ENCODE measurements around the gene ROBO4.

The ROBO4 gene

DNA sequence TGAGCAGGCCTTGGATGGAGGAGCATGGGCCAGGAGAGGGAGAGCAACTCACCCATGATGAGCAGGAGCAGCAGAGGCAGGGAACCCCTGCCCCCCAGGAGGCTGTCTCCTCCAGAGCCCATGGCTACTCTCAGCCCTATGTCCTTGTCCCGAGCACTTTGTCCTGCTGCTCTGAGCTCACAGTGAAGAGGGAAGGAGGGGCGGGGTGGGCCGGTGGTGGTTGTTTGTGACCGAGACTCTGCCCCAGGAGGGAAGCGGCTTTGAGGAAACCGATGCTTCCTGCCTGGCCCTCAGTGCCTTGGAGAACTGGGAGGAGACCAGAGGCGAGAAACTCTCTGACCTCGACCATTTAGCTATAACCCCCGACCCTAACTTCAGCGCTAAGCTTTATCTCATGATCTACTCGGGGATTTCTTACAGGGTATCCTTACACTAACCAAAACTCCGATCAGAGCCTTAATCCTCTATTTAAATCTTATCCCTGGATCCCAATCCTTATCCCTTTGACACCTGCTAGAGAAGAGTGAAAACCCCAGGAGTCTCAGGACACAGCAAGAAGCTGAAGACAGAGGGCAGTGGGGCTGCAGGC, at the start of gene ROBO4:
TSS of gene ROBO4 (minus strand) at position 192 of the 589 bp plus-strand sequence. CDS start at position 122, 70 bp downstream.
- no peak for DNase-seq (ENCODE audit: low spot score)

DNA sequence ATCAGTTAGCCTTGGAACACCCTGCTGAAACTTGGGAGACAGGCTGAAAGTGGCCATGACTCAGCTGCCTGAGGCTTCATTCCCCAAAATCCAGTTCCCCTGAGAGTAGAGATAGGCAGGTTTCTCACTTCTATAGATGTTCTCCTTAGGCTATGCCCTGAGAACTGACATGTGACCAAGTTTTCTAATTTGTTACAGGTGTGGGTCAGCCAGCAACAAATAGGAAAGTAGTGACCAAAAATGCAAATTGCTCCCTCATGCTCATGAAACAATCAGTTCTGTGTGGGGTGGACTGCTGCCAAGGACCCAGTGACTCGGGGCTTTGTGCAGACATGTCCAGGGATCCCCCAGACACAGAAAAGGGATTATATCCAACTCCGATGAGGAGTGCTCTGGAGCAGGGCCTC, 49.1 kb upstream of the ROBO4 start:
- DNase-seq (ENCODE audit: low spot score): no peak

DNA sequence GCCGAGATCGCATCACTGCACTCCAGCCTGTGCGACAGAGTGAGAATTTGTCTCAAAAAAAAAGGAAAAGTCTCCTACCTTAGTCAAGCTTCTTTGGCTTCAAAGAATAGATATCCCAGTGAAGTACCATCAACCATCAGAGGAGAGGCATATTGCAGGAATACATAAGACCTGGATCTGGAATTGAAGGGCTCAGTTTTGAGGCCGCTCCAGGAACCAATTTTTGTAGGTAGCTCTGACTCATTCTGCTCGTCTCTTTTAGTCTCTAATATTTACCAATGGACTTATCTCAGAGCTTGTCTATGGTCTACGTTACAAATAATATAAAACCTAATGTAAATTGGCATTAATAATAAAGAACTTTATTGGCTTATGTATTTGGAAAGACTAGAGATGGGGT, 48.2 kb upstream of the ROBO4 start:
- no peak for DNase-seq (ENCODE audit: low spot score)

DNA sequence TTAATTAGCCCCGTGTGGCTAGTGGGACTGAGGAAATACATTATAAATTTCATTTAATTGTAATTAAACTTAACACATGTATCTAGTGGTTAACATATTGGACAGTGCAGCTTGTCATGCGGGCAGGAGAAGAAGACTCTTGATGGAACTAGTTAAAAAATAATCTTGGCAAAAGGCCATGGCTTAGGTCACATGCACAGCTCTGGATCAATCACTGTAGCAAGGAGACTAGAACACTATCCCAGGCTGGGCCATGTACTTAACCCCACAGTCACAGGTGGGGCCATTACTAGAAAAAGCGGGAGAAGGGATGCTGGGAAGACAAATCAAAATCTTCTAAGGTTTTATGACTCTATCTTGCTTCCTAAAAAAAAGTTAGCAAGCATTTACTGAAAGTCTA, 46.9 kb upstream of the ROBO4 start:
- no peak for DNase-seq (ENCODE audit: low spot score)

DNA sequence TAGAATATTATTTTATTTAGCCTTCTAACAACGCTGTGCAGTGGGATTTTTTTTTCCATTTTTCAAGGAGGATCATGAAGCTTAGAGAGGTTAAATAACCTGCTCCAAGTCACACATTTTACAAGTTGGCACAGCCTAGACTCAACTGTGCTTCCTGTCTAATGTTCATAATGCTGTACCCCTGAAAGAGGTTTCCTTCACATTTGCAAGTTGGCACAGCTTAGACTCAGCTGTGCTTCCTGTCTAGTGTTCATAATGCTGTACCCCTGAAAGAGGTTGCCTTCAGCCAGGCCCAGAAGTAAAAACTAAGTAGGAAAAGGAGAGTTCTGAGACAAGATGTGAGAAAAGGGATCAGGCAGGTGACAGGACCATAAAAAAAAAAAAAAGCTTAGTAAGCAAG, 46.1 kb upstream of the ROBO4 start:
- DNase-seq (ENCODE audit: low spot score): no peak

DNA sequence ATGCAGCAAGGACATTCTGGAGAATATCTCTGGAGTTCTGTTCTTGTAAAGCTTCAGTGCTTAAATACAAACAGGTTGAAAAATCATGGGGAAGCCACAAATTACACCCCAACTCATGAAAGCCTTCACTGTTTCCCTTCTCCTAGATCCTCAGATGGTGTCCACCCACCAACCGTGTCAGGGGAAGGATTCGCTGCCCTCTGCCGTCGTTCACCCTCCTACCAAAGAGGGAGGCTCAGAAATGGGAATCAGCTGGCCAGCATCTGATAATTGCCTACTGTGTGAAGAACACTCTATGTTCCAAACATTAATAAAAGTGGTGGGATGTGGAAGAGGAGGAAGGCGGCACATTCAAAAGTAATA, 45.6 kb upstream of the ROBO4 start:
- no peak for DNase-seq (ENCODE audit: low spot score)

DNA sequence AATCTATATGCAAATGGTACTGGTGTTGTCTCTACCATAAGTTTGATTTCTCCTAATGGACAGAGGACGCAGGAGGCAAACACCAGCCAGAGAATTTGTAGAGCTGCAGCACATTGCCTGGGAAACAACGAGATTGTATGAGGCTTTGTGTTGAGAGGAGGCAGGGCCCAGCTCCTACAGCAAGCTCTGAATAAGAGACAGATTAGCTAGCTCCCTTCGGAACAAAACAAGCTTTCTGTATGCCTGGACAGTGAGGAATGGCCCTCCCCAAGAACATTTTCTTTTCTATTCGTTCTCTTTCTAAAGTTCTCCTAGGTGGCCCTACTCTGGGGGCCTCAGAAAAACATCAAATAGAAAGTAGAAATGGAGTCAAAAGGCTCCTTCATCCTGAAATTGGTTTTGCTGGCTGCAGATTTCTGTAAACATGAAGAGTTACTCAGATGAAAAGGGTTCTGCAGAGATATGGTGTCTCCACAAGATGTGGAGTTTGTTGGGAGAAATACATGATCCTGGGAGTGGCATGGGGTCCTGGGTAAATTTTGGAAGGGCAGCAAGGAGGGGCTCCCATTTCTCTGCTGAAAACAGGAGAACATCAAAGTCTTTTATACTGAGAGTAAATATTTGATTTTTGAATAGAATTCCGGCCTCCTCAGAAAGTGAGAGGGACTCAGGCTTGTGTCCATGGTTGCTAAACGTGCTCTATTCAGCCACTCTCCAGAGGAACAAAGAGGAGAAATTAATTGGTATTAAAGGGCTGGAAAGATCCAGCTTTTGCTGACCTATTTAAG, 45.0 kb upstream of the ROBO4 start:
- DNase-seq (ENCODE audit: low spot score): no peak

DNA sequence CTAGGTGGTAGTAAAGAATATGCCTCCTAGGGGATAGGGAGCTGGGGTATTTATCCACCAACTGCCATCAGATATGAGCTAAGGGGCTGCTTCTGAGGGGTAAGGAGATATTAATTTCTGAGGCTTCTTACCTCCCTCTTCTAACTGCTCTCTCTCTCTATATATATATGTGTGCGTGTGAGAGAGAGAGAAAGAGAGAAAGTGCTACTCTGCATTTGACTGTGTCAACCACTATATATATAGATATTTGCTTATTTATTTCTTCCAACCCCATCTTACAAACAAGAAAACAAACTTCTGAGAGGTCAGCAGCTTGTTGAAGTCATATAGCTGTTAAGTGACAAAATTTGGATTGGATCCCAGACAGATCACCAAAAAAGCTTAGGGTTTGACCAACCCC, 44.0 kb upstream of the ROBO4 start:
- DNase-seq (ENCODE audit: low spot score): no peak

DNA sequence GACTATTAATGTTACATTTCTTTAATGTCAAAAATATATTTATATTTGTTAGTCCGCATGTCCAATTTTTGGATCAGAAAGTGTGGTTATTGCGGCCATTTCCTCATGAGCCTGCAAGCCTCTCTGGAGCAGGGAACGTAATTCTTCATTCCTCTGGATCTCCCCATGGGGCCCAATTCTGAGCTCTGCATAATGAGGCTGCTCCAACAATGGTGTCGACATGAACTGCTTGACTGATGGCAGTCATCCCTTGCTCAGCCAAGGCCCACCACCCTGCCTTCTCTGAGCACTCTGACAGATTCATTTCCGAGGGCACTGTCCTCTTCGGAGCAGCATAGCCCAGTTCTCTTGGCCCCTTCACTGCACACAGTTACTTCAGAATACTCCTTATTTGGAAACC, 41.3 kb upstream of the ROBO4 start:
- DNase-seq (ENCODE audit: low spot score): no peak

DNA sequence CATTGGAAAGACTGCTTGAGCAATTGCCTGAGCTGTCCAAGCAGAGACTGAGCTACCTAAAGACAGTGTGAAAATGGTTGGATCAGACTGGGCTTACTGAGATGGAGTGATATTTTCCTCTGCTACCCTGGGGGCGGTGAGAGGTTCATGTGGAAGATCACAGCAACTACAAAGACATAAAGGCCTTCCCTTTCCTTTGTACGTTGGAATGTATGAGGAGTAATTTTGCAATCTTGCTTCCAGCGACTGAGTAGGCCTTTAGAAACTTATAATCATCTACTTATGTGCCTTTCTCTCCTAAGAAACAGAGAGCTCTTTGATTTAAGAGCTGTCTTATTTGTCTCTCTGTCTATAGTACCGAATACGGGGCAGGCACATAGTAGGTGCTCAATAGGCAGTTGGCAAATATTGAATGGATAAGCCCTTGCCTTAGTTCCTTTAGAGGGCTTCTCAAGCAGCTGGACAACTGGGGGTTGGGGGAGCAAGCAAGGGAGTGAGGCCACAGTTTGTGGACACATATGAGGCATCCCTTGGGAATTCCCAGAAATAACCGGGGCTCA, 40.6 kb upstream of the ROBO4 start:
- no peak for DNase-seq (ENCODE audit: low spot score)

DNA sequence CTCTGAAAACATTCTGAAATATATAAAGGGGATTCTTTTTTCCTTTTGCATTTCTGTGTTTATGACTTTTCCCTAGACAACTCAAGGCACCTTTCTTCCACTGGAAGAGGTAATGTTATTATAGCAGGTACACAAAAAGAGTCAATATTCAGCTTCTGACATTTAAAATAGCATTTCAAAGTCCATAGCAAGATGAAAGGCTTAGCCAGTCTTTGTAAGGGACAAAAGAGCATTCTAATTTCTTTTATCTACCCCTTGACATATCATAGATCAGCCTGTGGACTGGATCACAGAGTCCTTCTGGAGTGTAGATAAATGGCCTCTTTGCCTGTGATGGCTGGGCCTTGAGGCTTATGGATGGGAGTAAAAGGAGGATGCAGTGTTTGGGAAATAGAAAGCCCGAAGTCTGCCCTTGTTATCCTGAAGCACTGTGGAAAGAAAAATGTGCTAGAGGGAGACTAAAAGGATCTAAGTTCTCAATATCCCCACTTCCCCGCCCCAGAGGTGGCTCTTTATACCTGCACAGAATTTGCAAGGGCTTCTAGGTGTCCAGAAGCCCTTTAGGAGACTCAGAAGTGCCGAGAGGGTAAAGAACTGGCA, 39.8 kb upstream of the ROBO4 start:
- DNase-seq (ENCODE audit: low spot score): no peak

DNA sequence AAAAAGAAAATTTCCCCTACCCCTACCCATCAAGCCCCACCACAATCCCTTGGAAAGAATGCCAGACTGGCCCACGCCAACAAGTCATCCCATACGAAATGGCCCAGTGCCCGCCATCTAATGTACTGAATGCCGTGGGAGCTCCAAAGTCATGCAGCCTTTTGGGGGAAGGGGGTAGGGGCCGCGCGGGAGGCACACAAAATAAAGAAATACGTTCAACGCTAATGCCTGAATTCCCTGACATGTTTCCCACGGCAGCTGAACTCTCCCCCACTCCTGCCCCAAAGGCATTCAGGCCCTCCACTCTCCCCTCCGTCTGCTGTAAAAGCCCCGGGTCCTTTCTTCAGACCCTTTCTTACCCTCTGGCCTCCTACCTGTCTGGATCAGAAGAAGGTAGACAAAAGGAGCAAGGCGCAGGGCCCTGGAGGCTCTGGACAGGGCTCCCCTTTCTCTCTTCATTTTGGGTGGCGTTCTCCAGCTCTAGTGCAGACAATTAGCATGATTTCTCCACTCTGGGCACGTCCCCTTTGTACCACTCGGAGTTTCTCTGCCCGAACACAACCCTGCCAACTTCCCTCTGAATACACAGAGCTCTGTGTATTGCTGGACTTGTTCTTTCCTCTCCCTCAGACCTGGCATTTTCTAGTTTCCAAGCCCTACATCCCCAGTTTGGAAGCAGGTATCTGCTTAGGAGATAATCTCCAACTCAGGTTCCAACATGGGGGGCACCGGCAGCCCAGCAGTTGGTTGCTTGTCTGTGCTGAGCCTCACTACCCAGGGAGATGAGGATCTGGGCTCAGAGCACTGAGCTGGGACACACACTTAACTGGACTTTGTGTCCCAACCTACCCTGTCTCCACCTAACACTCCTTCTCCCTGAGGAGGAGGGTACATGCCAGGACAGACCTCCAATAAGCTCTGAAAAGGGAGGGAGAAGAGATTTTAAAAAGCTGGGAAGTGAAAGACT, 38.2 kb upstream of the ROBO4 start, which contains the start of gene HEPACAM:
TSS of gene HEPACAM (minus strand) at position 500 of the 967 bp plus-strand sequence. CDS start at position 459, 41 bp downstream.
- no peak for DNase-seq (ENCODE audit: low spot score)

DNA sequence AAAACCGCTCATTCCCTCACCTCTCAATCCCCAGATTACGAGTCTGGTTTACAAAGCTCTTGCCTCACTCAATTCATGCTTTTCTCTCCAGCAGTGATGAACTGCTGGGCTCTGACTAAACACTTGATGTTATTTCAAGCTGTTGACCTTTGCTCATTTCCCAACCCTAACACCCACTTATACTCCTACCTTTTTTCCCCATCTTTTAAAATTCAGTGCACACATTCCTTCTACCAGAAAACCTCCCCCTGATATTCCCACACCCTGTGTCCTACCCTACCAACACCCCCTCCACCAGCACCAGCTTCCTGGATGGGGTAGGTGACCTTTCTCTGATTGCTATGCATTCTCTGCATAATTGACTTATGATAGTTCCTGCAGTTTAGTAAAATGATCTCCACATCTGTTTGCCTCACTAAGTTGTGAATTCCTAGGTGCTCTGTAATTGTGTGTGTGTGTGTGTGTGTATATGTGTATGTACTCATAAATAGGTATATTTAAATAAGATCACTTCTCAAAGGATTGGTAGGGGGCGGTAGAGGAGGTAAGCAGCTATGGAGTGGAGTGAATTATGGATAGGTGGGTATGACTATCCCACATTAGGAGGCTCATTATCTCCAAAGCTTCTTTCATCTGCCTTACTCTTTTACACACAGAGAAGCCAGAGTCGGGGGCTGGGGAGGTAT, 37.3 kb upstream of the ROBO4 start:
- DNase-seq (ENCODE audit: low spot score): no peak

DNA sequence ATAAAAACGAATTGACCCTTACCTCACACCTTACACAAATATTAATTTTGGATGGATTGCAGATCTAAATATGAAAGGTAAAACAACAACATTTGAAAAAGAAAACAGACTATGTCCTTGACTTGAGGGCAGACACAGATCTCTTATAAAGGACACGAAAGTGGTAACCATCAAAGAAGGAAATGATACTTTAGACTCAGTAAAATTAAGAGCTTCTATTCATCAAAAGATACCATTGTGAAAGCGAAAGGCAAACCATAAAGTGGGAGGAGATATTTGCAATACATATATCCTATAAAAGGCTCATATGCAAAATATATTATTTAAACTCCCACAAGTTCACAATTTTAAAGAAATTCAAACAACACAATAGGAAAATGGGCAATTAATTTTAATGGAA, 33.1 kb upstream of the ROBO4 start:
- no peak for DNase-seq (ENCODE audit: low spot score)

DNA sequence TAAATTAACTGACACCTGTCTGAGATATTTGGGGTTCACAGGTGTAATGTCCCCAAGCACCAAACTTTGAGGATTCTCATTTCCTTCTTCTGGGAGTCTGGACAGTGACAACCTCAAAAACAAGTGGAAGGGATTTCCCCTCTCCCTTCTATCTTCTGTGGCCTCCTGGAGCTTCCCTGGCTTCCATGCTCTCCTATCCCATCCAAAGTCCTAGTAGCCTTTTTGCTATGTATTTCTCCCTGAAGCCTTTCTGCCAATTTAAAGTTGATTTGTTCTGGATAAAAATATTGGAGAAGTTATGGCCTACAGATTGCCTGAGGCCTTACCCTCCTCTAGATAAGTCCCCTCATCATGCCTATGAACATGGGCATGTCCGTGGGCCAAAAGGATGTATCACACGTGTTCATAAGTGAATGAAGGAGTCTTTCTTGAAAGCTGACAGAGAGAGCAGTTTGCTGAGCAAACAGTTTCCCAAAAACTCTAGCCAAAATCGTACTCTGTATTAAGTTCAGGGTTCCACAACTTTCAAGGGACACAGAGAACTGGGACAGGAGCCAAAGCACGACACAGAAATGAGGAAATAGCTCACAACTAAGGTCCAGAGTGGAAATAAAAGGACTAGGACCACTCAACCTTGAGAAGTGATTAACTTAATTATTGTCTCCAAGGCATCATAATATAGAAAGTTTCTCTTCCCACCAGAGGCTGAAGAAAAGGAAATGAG, 31.4 kb upstream of the ROBO4 start:
- DNase-seq (ENCODE audit: low spot score): no peak

DNA sequence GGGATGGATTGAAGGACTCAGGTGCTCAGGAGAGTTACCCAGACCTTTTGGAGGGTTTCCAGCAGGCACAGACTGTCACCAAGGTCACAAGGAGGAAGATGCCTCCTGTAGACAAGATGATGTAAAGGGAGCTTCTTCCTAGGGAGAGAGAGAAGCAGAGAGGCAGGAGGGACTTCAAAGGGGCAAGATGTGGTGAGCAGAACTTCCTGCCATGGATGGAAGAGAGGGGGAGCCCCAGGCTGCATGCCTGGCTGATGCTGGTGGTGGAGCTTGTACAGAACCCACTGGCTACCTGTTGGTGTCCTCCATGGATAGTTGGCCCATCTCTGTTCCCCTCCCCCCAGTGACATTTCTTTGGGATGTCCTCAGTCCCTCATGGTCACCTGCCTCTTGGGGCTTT, 25.6 kb upstream of the ROBO4 start:
- DNase-seq (ENCODE audit: low spot score): peak; percentile 21

DNA sequence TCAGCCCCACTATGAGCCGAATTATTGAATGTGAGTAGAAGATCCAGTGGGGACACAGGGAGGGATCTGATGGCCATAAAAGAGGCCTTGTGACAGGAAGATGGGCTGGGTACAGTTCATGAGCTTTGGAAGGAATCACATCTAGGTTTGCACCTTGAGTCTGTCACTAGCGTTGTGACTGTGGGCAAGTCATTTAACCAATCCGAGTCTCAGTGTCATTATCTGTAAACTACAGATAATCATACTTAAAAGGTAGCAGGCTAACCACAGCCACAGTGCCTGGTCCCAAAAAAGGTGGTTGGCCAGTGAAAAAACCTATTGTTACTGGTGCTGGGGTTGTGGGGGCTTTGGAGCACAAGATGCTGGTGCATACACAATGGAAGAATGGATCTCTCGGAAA, 25.2 kb upstream of the ROBO4 start:
- DNase-seq (ENCODE audit: low spot score): no peak

DNA sequence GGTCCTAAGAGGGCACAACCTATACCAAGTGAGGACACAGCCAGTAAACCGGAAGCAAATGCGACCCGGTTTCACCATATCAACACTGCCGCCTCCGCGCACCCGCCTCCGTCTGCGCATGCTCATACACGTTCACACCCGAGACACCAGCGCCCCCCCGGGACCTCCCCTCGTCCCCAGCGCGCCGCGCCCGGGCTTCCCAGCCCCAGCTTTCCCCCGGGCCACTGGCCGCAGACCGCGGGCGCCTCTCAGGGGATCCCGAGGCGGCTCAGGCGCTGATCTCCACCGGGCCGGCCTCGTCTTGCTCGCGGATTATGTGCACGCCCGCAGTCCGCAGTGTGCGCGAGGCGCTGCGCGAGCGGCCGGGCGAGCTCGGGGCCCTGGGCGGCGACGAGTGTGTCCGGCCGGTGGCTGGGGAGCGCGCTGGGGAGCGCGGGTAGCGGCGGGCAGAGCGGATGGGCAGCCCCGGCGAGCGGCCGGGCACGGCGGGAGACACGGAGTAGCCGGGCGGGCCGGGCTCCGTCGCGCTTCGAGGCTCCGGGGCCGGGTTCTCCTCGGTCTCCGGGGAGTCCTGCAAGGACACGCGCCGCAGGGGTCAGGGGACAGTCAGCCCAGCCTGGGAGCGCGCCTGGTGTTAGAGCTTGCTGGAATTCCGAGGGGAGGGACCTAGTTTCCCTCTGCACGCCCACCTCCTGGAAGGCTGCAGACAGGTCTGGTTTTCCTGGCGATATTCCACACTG, 23.4 kb upstream of the ROBO4 start:
- DNase-seq (ENCODE audit: low spot score): peak; percentile 84

DNA sequence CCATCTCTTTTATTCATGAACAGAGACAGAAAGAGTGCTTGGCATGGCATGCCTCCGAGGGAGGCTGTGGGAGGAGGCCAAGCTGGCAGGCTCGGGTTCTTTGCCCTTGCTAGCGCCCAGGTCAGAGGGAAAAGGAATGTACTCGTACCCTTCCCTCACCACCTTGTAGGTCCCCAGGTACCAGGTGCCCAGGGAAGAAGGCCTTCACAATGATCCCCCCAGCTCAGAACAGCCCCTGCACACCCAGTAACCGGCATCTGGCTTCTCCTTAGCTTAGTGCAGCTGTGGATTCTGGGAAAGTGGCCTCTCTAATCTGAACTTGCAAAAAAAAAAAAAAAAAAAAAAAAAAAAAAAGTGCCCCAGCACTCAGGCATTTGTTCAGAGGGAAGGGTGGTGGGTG, 22.7 kb upstream of the ROBO4 start:
- no peak for DNase-seq (ENCODE audit: low spot score)

DNA sequence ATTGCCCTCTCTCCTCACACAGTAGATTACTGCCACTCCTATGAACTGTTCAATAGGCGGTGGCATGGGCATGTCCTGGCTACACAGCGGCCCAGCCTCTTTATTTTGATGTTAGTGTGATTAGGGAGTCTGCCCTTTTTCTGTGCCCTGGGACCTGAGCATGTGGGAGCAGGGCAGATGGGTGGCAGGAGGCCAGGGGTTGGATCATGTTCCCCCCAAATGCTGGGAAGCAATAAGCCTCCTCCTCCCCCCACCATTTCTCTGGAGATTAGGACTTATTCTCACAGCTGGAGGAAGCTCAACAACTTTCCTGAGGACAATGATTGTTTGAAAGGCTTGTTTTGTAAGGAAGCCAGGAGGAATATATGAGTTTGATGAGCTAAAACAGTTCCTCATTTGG, 22.2 kb upstream of the ROBO4 start:
- no peak for DNase-seq (ENCODE audit: low spot score)
